ENCODE measurements around the gene ZNF774. TPM values are rescaled to one million over a fixed set of nuclear protein-coding genes. Genes with fewer than 3 reads are reported as not detected.

The ZNF774 gene
- polyA plus RNA-seq, 1 donor (not counting 4 experiments of a cell fraction or from before 2014, with no cell fraction given): 2.3 TPM

GRCh38 chr15:90315278-90315982 is 36.7 kb upstream of the ZNF774 start:
- no peaks in the 10 kb centered on the region for H3K79me2 ChIP-seq (ENCODE audit: control insufficient read depth, insufficient read depth, low read length)
- H4K20me1 ChIP-seq (ENCODE audit: control insufficient read depth, extremely low read depth, insufficient read depth, low read length): no peaks in the 10 kb centered on the region
- no peaks in the 10 kb centered on the region for H3K27me3 ChIP-seq (ENCODE audit: control insufficient read depth, extremely low read depth, insufficient read depth, low read length)
- no peak overlapping the region for H3K4me3 ChIP-seq (ENCODE audit: control insufficient read depth in 2 of 3, extremely low read depth in 1 of 3, insufficient read depth in 2 of 3, low read depth in 1 of 3, low read length in 3 of 3)
- no peaks in the 10 kb centered on the region for H3K36me3 ChIP-seq (ENCODE audit: control insufficient read depth in 2 of 2, extremely low read depth in 1 of 2, insufficient read depth in 2 of 2, low read length in 2 of 2)
- dilution Hi-C loops (cut with MboI; ENCODE audit: extremely low pct_ligation_motif_present, low sequenced_read_pairs): no loop called here
- no peaks in the 10 kb centered on the region for H3K9me3 ChIP-seq (ENCODE audit: control insufficient read depth, low read depth, low read length)
- FAIRE-seq (no peak), DNase-seq (ENCODE audit: low read depth, low spot score) (no peak)
- H3K9ac ChIP-seq (ENCODE audit: control insufficient read depth, extremely low read depth, insufficient read depth, low read length): peak overlapping the region; percentile 9
- TF ChIP-seq EZH2 (IDR thresholded peaks at IDR 0.05; ENCODE audit: low read length): no peak
- TF ChIP-seq CTCF (optimal IDR thresholded peaks at IDR 0.05 in 1 of 3, IDR thresholded peaks at IDR 0.05 in 1 of 3, conservative IDR thresholded peaks at IDR 0.05 in 1 of 3; ENCODE audit: extremely low read depth in 1 of 3, insufficient read depth in 2 of 3, low read length in 3 of 3): no peak
- H3K27ac ChIP-seq (ENCODE audit: control insufficient read depth, insufficient read depth, low read length): peak overlapping the region; percentile 47
- H3K4me1 ChIP-seq (ENCODE audit: control insufficient read depth, extremely low read depth, insufficient read depth, low read length): peaks cover 18% of the 10 kb centered on the region
- peak overlapping the region; percentile 24 for H3K4me2 ChIP-seq (ENCODE audit: control insufficient read depth, extremely low read depth, insufficient read depth, low read depth, low read length)
- peak overlapping the region; percentile 37 for H2AFZ ChIP-seq (ENCODE audit: control insufficient read depth, low read length)
- no peaks in the 10 kb centered on the region for H3K9me1 ChIP-seq (ENCODE audit: control insufficient read depth, extremely low read depth, insufficient read depth, low read length)

GRCh38 chr15:90316139-90316538 is 35.9 kb upstream of the ZNF774 start:
- TF ChIP-seq CTCF (optimal IDR thresholded peaks at IDR 0.05 in 1 of 3, IDR thresholded peaks at IDR 0.05 in 1 of 3, conservative IDR thresholded peaks at IDR 0.05 in 1 of 3; ENCODE audit: extremely low read depth in 1 of 3, insufficient read depth in 2 of 3, low read length in 3 of 3): no peak
- Histone ChIP-seq H2AFZ (ENCODE audit: control insufficient read depth, low read length) (peak overlapping the region; percentile 14), H3K4me2 (ENCODE audit: control insufficient read depth, extremely low read depth, insufficient read depth, low read depth, low read length) (peak overlapping the region; percentile 24), H3K9ac (ENCODE audit: control insufficient read depth, extremely low read depth, insufficient read depth, low read length) (no peak overlapping the region), H3K27me3 (ENCODE audit: control insufficient read depth, extremely low read depth, insufficient read depth, low read length) (no peaks in the 10 kb centered on the region), H3K79me2 (ENCODE audit: control insufficient read depth, insufficient read depth, low read length) (no peaks in the 10 kb centered on the region), H3K27ac (ENCODE audit: control insufficient read depth, insufficient read depth, low read length) (no peak overlapping the region), H3K9me1 (ENCODE audit: control insufficient read depth, extremely low read depth, insufficient read depth, low read length) (no peaks in the 10 kb centered on the region), H3K9me3 (ENCODE audit: control insufficient read depth, low read depth, low read length) (no peaks in the 10 kb centered on the region), H4K20me1 (ENCODE audit: control insufficient read depth, extremely low read depth, insufficient read depth, low read length) (no peaks in the 10 kb centered on the region), H3K4me1 (ENCODE audit: control insufficient read depth, extremely low read depth, insufficient read depth, low read length) (peaks cover 20% of the 10 kb centered on the region), H3K4me3 (ENCODE audit: control insufficient read depth in 2 of 3, extremely low read depth in 1 of 3, insufficient read depth in 2 of 3, low read depth in 1 of 3, low read length in 3 of 3) (no peak overlapping the region), H3K36me3 (ENCODE audit: control insufficient read depth in 2 of 2, extremely low read depth in 1 of 2, insufficient read depth in 2 of 2, low read length in 2 of 2) (no peaks in the 10 kb centered on the region)
- dilution Hi-C loops (cut with MboI; ENCODE audit: extremely low pct_ligation_motif_present, low sequenced_read_pairs): no loop called here
- FAIRE-seq (no peak), DNase-seq (ENCODE audit: low read depth, low spot score) (no peak)
